GM21515 (cell line): ENCODE measurements around the gene SUPT20HL1.
"Not testable (repeated sequence)": the region's sequence is repeated elsewhere in the genome, so short reads cannot be mapped to it uniquely, and the experiment has no call there.

ENCODE experiments used
- ATAC-seq: cut with Tn5 transposase; IDR thresholded peaks from one replicate; pipeline ENCODE4 v1.9.1; 2021; ENCODE audit not compliant: unreplicated experiment

SUPT20HL1 gene

GRCh38 chrX:24363432-24364181, 3.2 kb downstream of the SUPT20HL1 start:
- ATAC-seq = not testable (repeated sequence)

GRCh38 chrX:24364326-24364725, 3.9 kb downstream of the SUPT20HL1 start:
- ATAC-seq = no peak

GRCh38 chrX:24364851-24365538, 4.6 kb downstream of the SUPT20HL1 start:
- ATAC-seq = no peak

DNA sequence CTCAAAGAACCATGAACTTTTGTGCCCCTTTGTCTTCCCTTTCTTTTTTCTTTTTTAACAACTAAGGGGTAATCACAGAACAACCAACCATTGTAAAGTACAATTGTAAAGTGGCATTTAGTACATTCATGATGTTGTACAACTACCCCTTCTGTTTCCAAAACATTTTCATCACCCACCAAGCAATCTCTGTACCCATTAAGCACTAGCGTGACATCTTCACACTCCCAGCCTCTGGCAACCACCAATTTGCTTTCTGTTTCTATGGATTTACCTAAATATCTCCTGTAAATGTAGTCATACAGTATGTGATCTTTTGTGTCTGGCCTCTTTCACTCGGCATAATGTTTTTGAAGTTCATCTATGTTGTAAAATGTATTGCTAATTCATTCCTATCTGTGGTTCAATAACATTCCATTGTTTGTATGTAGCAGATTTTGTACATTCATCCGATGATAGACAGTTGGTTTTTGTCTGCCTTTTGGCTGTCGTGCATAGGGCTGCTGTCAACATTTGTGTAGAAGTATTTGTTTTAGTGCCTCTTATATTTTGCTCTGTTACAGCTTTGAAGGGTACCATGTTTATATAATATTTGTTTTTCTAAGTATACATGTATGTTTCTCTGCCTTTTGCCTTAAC, 6.4 kb downstream of the SUPT20HL1 start:
- ATAC-seq = not testable (repeated sequence)

- ATAC-seq = no peak
These were observed 9.4 kb downstream of the SUPT20HL1 start for GRCh38 chrX:24369816-24370215.

- no peak for ATAC-seq
These were observed 11.0 kb downstream of the SUPT20HL1 start for GRCh38 chrX:24371391-24371972.

GRCh38 chrX:24372021-24372763, 11.8 kb downstream of the SUPT20HL1 start:
- no peak for ATAC-seq

- no peak for ATAC-seq
These were observed 15.2 kb downstream of the SUPT20HL1 start for GRCh38 chrX:24375600-24376131.

DNA sequence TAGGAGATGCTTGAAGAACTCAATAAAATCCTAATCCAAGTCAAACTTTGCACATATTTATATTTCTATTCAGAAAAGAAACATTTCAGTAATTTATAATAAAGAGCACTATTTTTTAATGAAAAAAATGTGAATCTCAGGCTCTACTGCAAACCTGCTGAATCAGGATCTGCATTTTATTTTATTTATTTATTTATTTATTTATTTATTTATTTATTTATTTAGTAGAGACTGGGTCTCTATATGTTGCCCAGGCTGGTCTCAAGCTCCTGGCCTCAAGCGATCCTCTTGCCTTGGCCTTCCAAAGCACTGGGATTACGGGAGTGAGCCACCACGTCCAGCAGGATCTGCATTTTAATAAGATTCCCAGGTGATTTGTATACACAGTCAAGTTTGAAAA, 16.0 kb downstream of the SUPT20HL1 start:
- no peak for ATAC-seq

DNA sequence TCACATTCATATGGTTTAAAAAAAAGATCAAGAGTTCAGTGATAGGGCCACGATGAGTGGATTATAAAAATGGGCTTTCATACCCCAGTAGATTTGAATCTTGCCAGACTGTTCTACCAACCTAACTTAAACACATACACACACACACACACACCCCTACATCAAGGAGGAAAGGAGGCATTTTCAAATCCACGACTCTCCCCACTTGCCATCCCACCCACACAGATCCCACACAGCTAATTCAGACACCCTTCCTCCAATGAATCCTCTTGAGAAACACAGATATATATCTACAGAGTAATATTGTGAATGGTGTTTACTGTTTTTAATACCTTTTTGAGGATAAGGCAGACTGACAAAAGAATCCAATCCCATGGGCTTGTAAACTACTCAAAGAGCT, 16.8 kb downstream of the SUPT20HL1 start:
- ATAC-seq = no peak

DNA sequence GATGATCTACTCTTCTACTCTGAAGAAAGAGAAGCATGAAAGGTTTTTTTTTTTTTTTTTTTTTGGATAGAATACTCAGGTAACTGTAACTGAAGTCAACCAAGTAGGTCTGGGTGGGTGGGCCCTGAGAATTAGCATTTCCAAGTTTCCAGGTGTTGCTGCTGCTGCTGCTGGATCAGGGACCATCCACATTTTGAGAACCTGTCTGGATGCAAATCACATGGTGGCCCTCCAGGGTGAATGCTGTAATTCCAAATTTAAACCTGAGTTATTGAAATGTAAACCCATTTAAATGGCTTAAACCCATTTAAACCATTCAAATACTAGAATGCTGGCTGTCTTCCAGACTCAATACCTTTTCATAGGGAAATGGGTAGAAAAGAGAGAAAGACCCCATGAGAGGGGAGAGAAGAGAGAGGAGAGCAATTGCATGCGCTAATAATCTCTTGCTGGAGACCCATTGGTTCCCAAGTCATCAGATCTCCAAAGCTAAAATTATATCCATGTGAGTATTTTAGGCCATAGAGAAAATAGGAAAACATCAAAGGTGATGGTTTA, 17.6 kb downstream of the SUPT20HL1 start:
- ATAC-seq = no peak

DNA sequence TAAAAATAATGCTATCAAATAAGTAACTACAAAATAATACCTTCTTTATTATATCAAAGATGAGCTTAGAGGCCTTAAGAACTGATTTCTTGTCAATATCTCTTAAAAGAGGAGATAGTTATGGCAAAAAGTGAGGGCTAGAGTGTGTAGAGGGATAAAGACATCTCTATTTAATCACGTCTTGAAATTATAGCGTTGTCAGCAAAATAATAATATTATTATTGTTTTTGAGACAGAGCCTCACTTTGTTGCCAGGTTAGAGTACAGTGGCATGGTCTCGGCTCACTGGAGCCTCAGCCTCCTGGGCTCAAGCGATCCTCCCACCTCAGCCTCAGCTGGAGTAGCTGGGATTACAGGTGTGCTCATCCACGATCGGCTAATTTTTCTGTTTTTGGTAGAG, 18.3 kb downstream of the SUPT20HL1 start:
- ATAC-seq = no peak

GRCh38 chrX:24380262-24381187, 20.1 kb downstream of the SUPT20HL1 start:
- ATAC-seq = no peak

DNA sequence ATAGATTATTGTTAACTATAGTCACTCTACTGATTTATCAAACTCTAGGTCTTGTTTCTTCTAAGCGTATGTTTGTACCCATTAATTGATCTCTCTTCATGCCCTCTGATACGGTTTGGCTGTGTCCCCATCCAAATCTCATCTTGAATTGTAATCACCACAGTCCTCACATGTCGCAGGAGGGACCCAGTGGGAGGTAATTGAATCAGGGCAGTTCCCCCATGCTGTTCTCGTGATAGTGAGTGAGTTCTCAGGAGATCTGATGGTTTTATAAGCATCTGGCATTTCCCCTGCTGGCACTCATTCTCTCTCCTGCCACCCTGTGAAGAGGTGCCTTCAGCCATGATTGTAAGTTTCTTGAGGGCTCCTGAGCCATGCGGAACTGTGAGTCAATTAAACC, 21.9 kb downstream of the SUPT20HL1 start:
- ATAC-seq = not testable (repeated sequence)

DNA sequence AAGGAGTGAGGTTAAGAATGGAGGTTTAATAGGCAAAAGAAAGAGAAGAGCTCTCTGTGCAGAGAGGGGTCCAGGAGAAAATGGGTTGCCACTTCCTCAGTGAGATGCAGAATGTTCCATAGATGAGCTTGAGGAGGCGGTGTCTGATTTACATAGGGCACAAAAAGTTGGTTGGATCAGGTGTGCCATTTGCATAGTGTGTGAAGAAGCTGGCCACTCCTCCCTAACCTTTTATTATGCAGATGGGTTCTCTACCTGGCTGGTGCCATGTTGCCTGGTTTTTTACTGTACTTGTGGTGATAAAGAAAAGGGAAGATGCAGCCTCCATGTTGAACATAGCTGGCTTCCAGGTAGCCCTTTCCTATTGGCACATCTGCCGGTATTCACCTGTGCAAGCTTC, 27.3 kb downstream of the SUPT20HL1 start:
- no peak for ATAC-seq

- ATAC-seq = no peak
These were observed 30.9 kb downstream of the SUPT20HL1 start for GRCh38 chrX:24391389-24391788.

- no peak for ATAC-seq
These were observed 31.4 kb downstream of the SUPT20HL1 start for GRCh38 chrX:24391843-24392242.

DNA sequence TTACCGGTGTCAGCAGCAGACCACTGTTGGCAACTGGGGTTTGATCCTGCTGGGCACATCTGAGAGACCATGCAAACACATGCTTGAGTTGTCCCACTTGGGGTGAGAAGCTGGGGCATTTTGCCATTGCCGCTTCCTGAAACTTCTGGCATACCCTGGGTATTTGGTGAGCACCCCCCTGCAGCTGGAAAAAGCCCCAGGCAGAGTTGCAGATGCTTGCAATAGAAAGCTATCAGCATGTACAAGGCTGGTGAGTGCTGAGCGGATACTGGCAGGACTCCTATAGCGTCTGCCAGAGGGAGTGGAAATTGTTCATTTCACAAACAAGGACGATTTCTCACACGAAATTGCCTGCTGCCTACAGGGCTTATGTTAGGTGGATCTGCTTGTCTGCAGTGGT, 32.3 kb downstream of the SUPT20HL1 start:
- no peak for ATAC-seq

- no peak for ATAC-seq
These were observed 35.3 kb downstream of the SUPT20HL1 start for GRCh38 chrX:24395775-24396174.
